Measurements from ENCODE around the gene PELI1.

DNA sequence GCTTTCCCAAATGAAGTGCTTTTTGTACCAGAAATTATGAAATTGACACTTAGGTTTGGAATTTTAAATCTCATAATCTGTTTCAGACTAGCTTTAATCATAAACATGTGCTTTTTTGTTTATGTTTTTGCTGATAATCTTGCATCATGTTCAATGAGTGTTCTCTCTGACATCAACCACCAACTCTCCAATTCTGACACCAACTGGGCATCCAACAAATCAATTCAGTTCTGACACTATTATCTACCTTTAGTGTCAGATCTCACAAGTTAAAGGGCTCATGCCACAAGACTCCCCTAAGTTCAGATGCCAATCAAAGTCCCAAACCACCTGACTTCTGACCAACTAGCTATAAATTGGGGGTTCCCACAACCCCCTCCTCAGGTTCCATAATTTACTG lies 19.6 kb downstream of the PELI1 start:
- TF ChIP-seq EZH2 (IDR thresholded peaks at IDR 0.05; ENCODE audit: insufficient read depth, poor library complexity, severe bottlenecking) (no peak), EZH2phosphoT487 (IDR thresholded peaks at IDR 0.05; ENCODE audit: insufficient read depth, low read depth) (no peak)

Measured in GM23248 (cell line).